K562 (cell line): ENCODE measurements around the gene CTDSPL. TPM values are rescaled to one million over a fixed set of nuclear protein-coding genes. Genes with fewer than 3 reads are reported as not detected.
A peak's percentile ranks its signal among the peaks of the same experiment; 100 is the strongest.

Source experiments
- ATAC-seq: fragments of 200-7000 bp; cut with Tn5 transposase; 3 replicates; pipeline ENCODE4 v1.9.1; 2020; ENCODE audit warnings: moderate library complexity
- BruUV-seq: library from RNA; stranded (reverse); fragments of 400-500 nt; replicated peaks from 2 replicates; lab custom pipeline; 2021; lab: Mats Ljungman, UMichigan
- CTCF ChIA-PET: fragments of 300-600 bp; formaldehyde crosslinking; extraction: SDS; loops from one replicate; lab custom pipeline; 2021; ENCODE audit warnings: low intra/inter-chr PET ratio; lab: Yijun Ruan, JAX
- POLR2A ChIA-PET: fragments of 300-600, 350-650 bp; sonication (Branson Sonifier 250); formaldehyde crosslinking; extraction: SDS; loops from one replicate; lab custom pipeline; 2021; ENCODE audit warnings: antibody characterized with exemption, inconsistent platforms; lab: Yijun Ruan, JAX
- DNase-seq, 4 experiments: peaks; one replicate each; pipeline versions ENCODE4 v3.0.0 to v3.0.0-alpha.2; 2011 to 2018; ENCODE audit warnings: low spot score in 3 of 4, mixed read lengths in 3 of 4; ENCODE audit errors: extremely low read depth in 1 of 4
- FAIRE-seq: peaks from 2 replicates; lab custom pipeline; 2011; peaks lifted over from hg19 to GRCh38; lab: Jason Lieb, UNC
- H2AFZ ChIP-seq: 2 replicates; pipeline ENCODE4 v1.6.0; 2011; ENCODE audit warnings: low read depth, low read length, control low read depth, inconsistent platforms
- H3K27ac ChIP-seq: fragments of 200-600 bp; 3 replicates; pipeline ENCODE4 v1.8.0; 2011; ENCODE audit warnings: low read depth, mild to moderate bottlenecking, control low read depth, inconsistent platforms, low read length, moderate library complexity, mixed read lengths; ENCODE audit errors: extremely low read depth
- H3K27me3 ChIP-seq, 2 experiments: fragments of 300-600 bp in 1 of 2; 2 replicates in 1 of 2; 3 replicates in 1 of 2; pipeline versions ENCODE4 v1.6.0 to v1.8.0; 2011; ENCODE audit warnings: inconsistent platforms in 2 of 2, low read length in 2 of 2, mild to moderate bottlenecking in 1 of 2, mixed read lengths in 1 of 2, moderate library complexity in 1 of 2; ENCODE audit not compliant: control insufficient read depth in 2 of 2, insufficient read depth in 2 of 2
- H3K36me3 ChIP-seq: fragments of 300-600 bp; 3 replicates; pipeline ENCODE4 v1.8.0; 2011; ENCODE audit warnings: mild to moderate bottlenecking, low read length, inconsistent platforms; ENCODE audit not compliant: control insufficient read depth, insufficient read depth
- H3K4me1 ChIP-seq, 2 experiments: fragments of 200-600 bp in 1 of 2; replicated peaks in 1 of 2; 2 replicates in 1 of 2; 3 replicates in 1 of 2; pipeline versions ENCODE4 v1.5.1 to v1.8.0; 2011; ENCODE audit warnings: inconsistent platforms in 2 of 2, low read length in 2 of 2, mild to moderate bottlenecking in 1 of 2, mixed read lengths in 1 of 2, moderate library complexity in 1 of 2; ENCODE audit not compliant: control insufficient read depth in 2 of 2, insufficient read depth in 2 of 2
- H3K4me2 ChIP-seq: 2 replicates; pipeline ENCODE4 v1.6.1; 2011; ENCODE audit warnings: low read length, control low read depth, inconsistent platforms, mixed read lengths; ENCODE audit not compliant: insufficient read depth
- H3K4me3 ChIP-seq: fragments of 200-600 bp; sonication (generic), shearing (Covaris generic); 2 replicates; pipeline ENCODE4 v1.5.1; 2016; ENCODE audit warnings: control low read depth, inconsistent platforms
- H3K79me2 ChIP-seq: fragments of 200-600 bp; 3 replicates; pipeline ENCODE4 v1.8.0; 2011; ENCODE audit warnings: low read length, inconsistent platforms; ENCODE audit not compliant: control insufficient read depth, insufficient read depth
- H3K9ac ChIP-seq, 2 experiments: 2 replicates each; pipeline versions ENCODE4 v1.6.0 to v1.6.1; 2011; ENCODE audit warnings: low read depth in 2 of 2, low read length in 2 of 2, control low read depth in 1 of 2, inconsistent platforms in 1 of 2, mild to moderate bottlenecking in 1 of 2, mixed read lengths in 1 of 2; ENCODE audit not compliant: insufficient read depth in 1 of 2
- H3K9me1 ChIP-seq: one replicate; pipeline ENCODE4 v1.6.0; 2011; ENCODE audit warnings: inconsistent platforms, mild to moderate bottlenecking, low read length, moderate library complexity; ENCODE audit not compliant: control insufficient read depth, insufficient read depth
- H3K9me3 ChIP-seq: replicated peaks from 2 replicates; pipeline ENCODE4 v1.5.1; 2011; ENCODE audit warnings: low read depth, low read length, inconsistent platforms; ENCODE audit not compliant: control insufficient read depth, insufficient read depth
- H4K20me1 ChIP-seq: replicated peaks from 2 replicates; pipeline ENCODE4 v1.6.1; 2011; ENCODE audit warnings: low read length, inconsistent platforms, mixed read lengths; ENCODE audit not compliant: control insufficient read depth, insufficient read depth
- GABPB2 ChIP-seq: fragments of 250-450 bp; sonication (Bioruptor Pico); conservative IDR thresholded peaks from 2 replicates; pipeline ENCODE4 v1.5.1; 2021; ENCODE audit warnings: mild to moderate bottlenecking
- POLR2A ChIP-seq: fragments of 450-650 bp; conservative IDR thresholded peaks from 2 replicates; pipeline ENCODE4 v1.6.1; 2016
- POLR2G ChIP-seq: fragments of 200-400 bp; formaldehyde crosslinking; IDR thresholded peaks from 2 replicates; pipeline ENCODE4 v1.6.1; 2017; ENCODE audit warnings: low read depth, mild to moderate bottlenecking, antibody characterized with exemption, low read length, moderate library complexity
- RBFOX2 ChIP-seq: fragments of 200-400 bp; formaldehyde crosslinking; IDR thresholded peaks from 2 replicates; pipeline ENCODE4 v1.6.1; 2017; ENCODE audit warnings: low read depth, mild to moderate bottlenecking, low read length, moderate library complexity
- TFAM ChIP-seq: fragments of 250-450 bp; sonication (Bioruptor Pico); conservative IDR thresholded peaks from 2 replicates; pipeline ENCODE4 v1.5.0; 2021; ENCODE audit warnings: mild to moderate bottlenecking, moderate library complexity
- ZFX ChIP-seq: sonication (generic); formaldehyde crosslinking; IDR thresholded peaks from 2 replicates; pipeline ENCODE4 v1.8.0; 2022; ENCODE audit warnings: mild to moderate bottlenecking, missing genetic modification reagents, moderate library complexity
- ZNF24 ChIP-seq: fragments of 450-650 bp; IDR thresholded peaks from 2 replicates; pipeline ENCODE4 v1.6.1; 2016
- ZSCAN32 ChIP-seq: fragments of 450-650 bp; formaldehyde crosslinking; IDR thresholded peaks from 2 replicates; pipeline ENCODE4 v1.4.0; 2020; ENCODE audit warnings: mild to moderate bottlenecking, moderate library complexity
- WGBS: fragments of 100-300 bp; shearing (Covaris generic); methylation state at CpG from one replicate; pipeline ENCODE4 v1.1.6; 2016; ENCODE audit warnings: low coverage, mixed read lengths; ENCODE audit not compliant: insufficient coverage; ENCODE audit errors: missing lambda C conversion rate; 5-methylcytosine and 5-hydroxymethylcytosine counted together
- in situ Hi-C: fragments of 300-500 bp; cut with MboI; formaldehyde crosslinking; loops from 4 replicates; pipeline ENCODE4 v1.15.0; 2018; ENCODE audit warnings: inconsistent platforms, mixed read lengths
- intact Hi-C: fragments of 100-400 bp; cut with micrococcal nuclease; formaldehyde crosslinking; loops from 2 replicates; pipeline ENCODE4 v1.14.2; 2022
- polyA plus RNA-seq, 8 experiments: library from polyadenylated mRNA; depleted of rRNA in 4 of 8; stranded (reverse) in 5 of 8; unstranded in 3 of 8; fragments of >200 nt; fragmentation: Nextera tagmentation in 2 of 8; fragmentation: Illumina TruSeq in 1 of 8; extraction: Ambion mirVana in 2 of 8; extraction: Trizol in 1 of 8; gene quantifications; 2 replicates each; pipeline versions ENCODE4 v1.2.1 to v1.2.3, GENCODE V29; 2011 to 2014; ENCODE audit warnings: inconsistent platforms in 1 of 8, missing spikeins in 1 of 8
- total RNA-seq, 7 experiments: library from RNA; depleted of rRNA in 6 of 7; stranded (reverse); fragments of >200 nt in 6 of 7; fragmentation: Illumina TruSeq in 2 of 7; extraction: Trizol in 2 of 7; gene quantifications; 2 replicates each; pipeline versions ENCODE4 v1.2.1 to v1.2.3, GENCODE V29; 2011 to 2021; ENCODE audit warnings: low replicate concordance in 1 of 7

The CTDSPL gene
- total and polyA plus RNA-seq, 9 of the 15 experiments (the other 6 are each of a cell fraction or from before 2014, with no cell fraction given): 5.1 to 19.3 (median 11.3) TPM

DNA sequence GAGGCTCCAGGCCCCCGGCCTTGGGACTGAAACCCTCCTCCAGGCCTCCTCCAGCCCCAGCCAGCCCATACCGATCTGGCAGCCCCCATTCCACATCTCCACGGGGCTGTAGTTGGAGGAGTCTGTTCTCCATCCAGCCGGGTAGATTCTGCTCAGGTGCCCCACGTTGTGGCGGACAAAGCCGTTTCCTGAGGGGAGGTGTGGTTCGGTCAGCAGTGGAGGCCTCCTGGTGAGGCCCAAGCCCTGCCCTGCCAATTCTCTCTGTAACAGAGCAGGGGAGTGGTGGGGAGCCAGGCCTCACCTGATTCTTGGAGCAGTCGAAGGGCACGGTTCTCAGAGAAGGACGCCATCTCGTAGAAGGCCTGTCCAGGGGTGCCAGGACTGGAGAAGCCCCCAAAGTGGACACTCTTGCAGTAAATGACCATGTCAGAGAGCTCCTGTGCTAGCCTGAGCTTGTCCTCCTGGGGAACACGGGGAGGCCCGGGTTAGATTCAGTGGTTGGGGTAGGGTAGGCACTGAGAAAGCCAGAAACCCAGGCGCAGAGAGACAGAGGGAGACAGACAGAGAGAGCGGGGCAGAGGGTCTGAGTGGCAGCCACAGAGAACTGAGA, 147.4 kb downstream of the CTDSPL start:
- ATAC-seq (no peak), FAIRE-seq (no peak), DNase-seq (peak in 1 of 4 experiments; percentile 13)
- Histone ChIP-seq H3K27me3 (no peaks in the 10 kb centered on the region), H3K4me1 (peaks cover 6 to 46% of the 10 kb centered on the region in 2 experiments; a peak in 4 of 5 replicates), H3K9me1 (peaks cover 10% of the 10 kb centered on the region), H3K4me3 (no peak overlapping the region), H4K20me1 (peaks cover 7% of the 10 kb centered on the region), H2AFZ (no peak overlapping the region), H3K4me2 (no peak overlapping the region), H3K36me3 (peaks cover 83% of the 10 kb centered on the region), H3K79me2 (peaks cover 6% of the 10 kb centered on the region; the same call in 1 of the 3 replicates), H3K9me3 (no peaks in the 10 kb centered on the region), H3K9ac (peak overlapping the region in 1 of 2 experiments; percentile 67; a peak in 1 of 4 replicates), H3K27ac (no peak overlapping the region)
- intact Hi-C loops: no loop called here
- CTCF ChIA-PET: no interaction called here
- POLR2A ChIA-PET: interaction anchor here (0.7 kb wide), 1 partner anchor 29 kb away, joined by 5 read pairs; no protein-coding TSS in a partner anchor
- in situ Hi-C loops: no loop called here
- BruUV-seq: no TSS peak
- 0 out of 2 replicates have a peak, but pooled peaks have one; percentile 17 for TF ChIP-seq ZFX (CRISPR knock-in tag)
- no peak for TF ChIP-seq ZSCAN32 (CRISPR knock-in tag)
- TF ChIP-seq GABPB2: no peak
- TF ChIP-seq ZNF24: no peak
- no peak for TF ChIP-seq TFAM (CRISPR knock-in tag)
- 0 out of 2 replicates have a peak, but pooled peaks have one; percentile 20 for TF ChIP-seq POLR2A
- peak; percentile 37; the same call in 1 of the 2 replicates for TF ChIP-seq RBFOX2
- TF ChIP-seq POLR2G: peak; percentile 42; the same call in 1 of the 2 replicates
- WGBS: 85% methylated on average over 16 of the region's 16 CpGs
